GM23338 (cell line): Measurements from ENCODE around the gene CEP72. TPM values are rescaled to one million over a fixed set of nuclear protein-coding genes. Genes with fewer than 3 reads are reported as not detected.

Experiments
- ATAC-seq: fragments of 200-7000 bp; cut with Tn5 transposase; 3 replicates; pipeline ENCODE4 v1.9.1; 2020
- DNase-seq: peaks from one replicate; pipeline ENCODE4 v3.0.0-alpha.2; 2015; ENCODE audit warnings: low spot score
- H2AFZ ChIP-seq: fragments of 200-600 bp; sonication (generic); 2 replicates; pipeline ENCODE4 v1.8.0; 2016; ENCODE audit warnings: antibody characterized with exemption, mild to moderate bottlenecking, moderate library complexity
- H3F3A ChIP-seq: fragments of 200-600 bp; sonication (generic); replicated peaks from 2 replicates; pipeline ENCODE4 v1.8.0; 2017; ENCODE audit warnings: antibody characterized with exemption, mixed run types, low read depth
- H3K27ac ChIP-seq: fragments of 200-600 bp; sonication (generic); 2 replicates; pipeline ENCODE4 v1.6.1; 2016; ENCODE audit warnings: low read depth
- H3K27me3 ChIP-seq: fragments of 200-600 bp; sonication (generic); 2 replicates; pipeline ENCODE4 v1.8.0; 2016; ENCODE audit warnings: mild to moderate bottlenecking, mixed run types, moderate library complexity; ENCODE audit not compliant: insufficient read depth
- H3K36me3 ChIP-seq: fragments of 200-600 bp; sonication (generic); 2 replicates; pipeline ENCODE4 v1.8.0; 2016; ENCODE audit warnings: mild to moderate bottlenecking; ENCODE audit not compliant: insufficient read depth
- H3K4me1 ChIP-seq: fragments of 200-600 bp; sonication (generic); 2 replicates; pipeline ENCODE4 v1.8.0; 2016; ENCODE audit warnings: mild to moderate bottlenecking, moderate library complexity; ENCODE audit not compliant: insufficient read depth
- H3K4me2 ChIP-seq: fragments of 200-600 bp; sonication (generic); 2 replicates; pipeline ENCODE4 v1.7.1; 2017; ENCODE audit warnings: mixed run types
- H3K4me3 ChIP-seq: fragments of 200-600 bp; sonication (generic); 2 replicates; pipeline ENCODE4 v1.6.1; 2016; ENCODE audit warnings: mixed run types
- H3K79me2 ChIP-seq: fragments of 200-600 bp; sonication (generic); replicated peaks from 2 replicates; pipeline ENCODE4 v1.8.0; 2017; ENCODE audit warnings: mild to moderate bottlenecking; ENCODE audit not compliant: insufficient read depth
- H3K9me2 ChIP-seq: fragments of 200-600 bp; sonication (generic); 2 replicates; pipeline ENCODE4 v1.8.0; 2017; ENCODE audit not compliant: insufficient read depth
- H4K20me1 ChIP-seq: fragments of 200-600 bp; sonication (generic); replicated peaks from 2 replicates; pipeline ENCODE4 v1.8.0; 2017; ENCODE audit warnings: mild to moderate bottlenecking; ENCODE audit not compliant: insufficient read depth
- H3K27ac Mint-ChIP-seq: 2 replicates; pipeline ENCODE4 v1.8.0; 2020; ENCODE audit warnings: inconsistent platforms, mild to moderate bottlenecking, moderate library complexity, mixed read lengths
- H3K27me3 Mint-ChIP-seq: 3 replicates; pipeline ENCODE4 v1.8.0; 2022; ENCODE audit warnings: low read depth, mild to moderate bottlenecking, moderate library complexity, mixed read lengths, inconsistent platforms; ENCODE audit not compliant: insufficient read depth, poor library complexity
- H3K36me3 Mint-ChIP-seq: 3 replicates; pipeline ENCODE4 v1.8.0; 2021; ENCODE audit warnings: low read depth, mild to moderate bottlenecking, inconsistent platforms, moderate library complexity, mixed read lengths
- H3K4me1 Mint-ChIP-seq: 3 replicates; pipeline ENCODE4 v1.8.0; 2020; ENCODE audit warnings: mild to moderate bottlenecking, inconsistent platforms, mixed read lengths
- H3K4me3 Mint-ChIP-seq: 3 replicates; pipeline ENCODE4 v1.8.0; 2021; ENCODE audit warnings: moderate library complexity, mild to moderate bottlenecking, inconsistent platforms, mixed read lengths
- H3K9me3 Mint-ChIP-seq: 3 replicates; pipeline ENCODE4 v1.8.0; 2020; ENCODE audit warnings: moderate library complexity, mild to moderate bottlenecking, inconsistent platforms, mixed read lengths
- CREB1 ChIP-seq: fragments of 250-450 bp; sonication (Bioruptor Pico); IDR thresholded peaks from 2 replicates; pipeline ENCODE4 v1.5.0; 2020; ENCODE audit warnings: low read depth, mild to moderate bottlenecking, moderate library complexity
- CTCF ChIP-seq, 2 experiments: fragments of 200-600 bp in 1 of 2; sonication (generic) in 1 of 2; conservative IDR thresholded peaks; 2 replicates each; pipeline versions ENCODE4 v1.5.1 to v1.6.1; 2016 to 2017; ENCODE audit warnings: antibody characterized with exemption in 2 of 2, low read depth in 2 of 2, mild to moderate bottlenecking in 2 of 2, moderate library complexity in 1 of 2
- EZH2 ChIP-seq: fragments of 200-600 bp; sonication (generic); IDR thresholded peaks from one replicate; pipeline ENCODE4 v1.8.0; 2017; ENCODE audit warnings: antibody characterized with exemption, mild to moderate bottlenecking, low read depth; ENCODE audit not compliant: unreplicated experiment
- EZH2phosphoT487 ChIP-seq: fragments of 200-600 bp; sonication (generic); IDR thresholded peaks from one replicate; pipeline ENCODE4 v1.8.1; 2018; ENCODE audit warnings: antibody characterized with exemption; ENCODE audit not compliant: unreplicated experiment
- NANOG ChIP-seq: IDR thresholded peaks from 2 replicates; pipeline ENCODE4 v1.6.1; 2016; ENCODE audit warnings: antibody characterized with exemption, borderline replicate concordance
- POLR2AphosphoS5 ChIP-seq: IDR thresholded peaks from 2 replicates; pipeline ENCODE4 v1.6.1; 2016; ENCODE audit warnings: antibody characterized with exemption, low read depth
- STAT1 ChIP-seq: IDR thresholded peaks from one replicate; pipeline ENCODE4 v1.6.1; 2016; ENCODE audit warnings: antibody characterized with exemption; ENCODE audit not compliant: unreplicated experiment
- ZNF114 ChIP-seq: fragments of 250-450 bp; sonication (Bioruptor Pico); IDR thresholded peaks from 2 replicates; pipeline ENCODE4 v1.5.0; 2020; ENCODE audit warnings: mild to moderate bottlenecking, moderate library complexity
- ZNF331 ChIP-seq: fragments of 250-450 bp; sonication (Bioruptor Pico); IDR thresholded peaks from 2 replicates; pipeline ENCODE4 v1.5.0; 2020; ENCODE audit warnings: low read depth, mild to moderate bottlenecking, moderate library complexity
- polyA plus RNA-seq: library from polyadenylated mRNA; unstranded; fragments of >200 nt; fragmentation: Nextera tagmentation; extraction: Ambion mirVana; gene quantifications from 2 replicates; pipeline ENCODE4 v1.2.1, GENCODE V29; 2016
- total RNA-seq: library from RNA; depleted of rRNA; stranded (reverse); fragments of >200 nt; shearing (Covaris generic); gene quantifications from 2 replicates; pipeline ENCODE4 v1.2.3, GENCODE V29; 2014
- TF ChIP-seq, protein P1 (sequence below): IDR thresholded peaks from 2 replicates; pipeline ENCODE4 v1.6.1; 2016; ENCODE audit warnings: antibody characterized with exemption
- TF ChIP-seq, protein P2 (sequence below): IDR thresholded peaks from one replicate; pipeline ENCODE4 v1.6.1; 2018; ENCODE audit warnings: antibody characterized with exemption; ENCODE audit not compliant: unreplicated experiment

Gene CEP72
- total and polyA plus RNA-seq, 2 experiments from 2014 or later = 15.5 to 27.1 TPM

- H3K4me2 ChIP-seq = no peak overlapping the region
- no peaks in the 10 kb centered on the region for H3K9me2 ChIP-seq
- Mint-ChIP-seq H3K36me3 (peaks cover 28% of the 10 kb centered on the region), H3K27ac (no peak overlapping the region), H3K27me3 (peaks cover 5% of the 10 kb centered on the region), H3K4me3 (no peak overlapping the region), H3K9me3 (peaks cover 5% of the 10 kb centered on the region; the same call in 2 of the 3 replicates), H3K4me1 (no peaks in the 10 kb centered on the region)
- ATAC-seq = peak; percentile 50
- H3K4me1 ChIP-seq = no peaks in the 10 kb centered on the region
- no peak for TF ChIP-seq CREB1 (CRISPR knock-in tag)
- TF ChIP-seq ZNF331 (CRISPR knock-in tag) = no peak
- TF ChIP-seq STAT1 = no peak
- TF ChIP-seq, protein P1, sequence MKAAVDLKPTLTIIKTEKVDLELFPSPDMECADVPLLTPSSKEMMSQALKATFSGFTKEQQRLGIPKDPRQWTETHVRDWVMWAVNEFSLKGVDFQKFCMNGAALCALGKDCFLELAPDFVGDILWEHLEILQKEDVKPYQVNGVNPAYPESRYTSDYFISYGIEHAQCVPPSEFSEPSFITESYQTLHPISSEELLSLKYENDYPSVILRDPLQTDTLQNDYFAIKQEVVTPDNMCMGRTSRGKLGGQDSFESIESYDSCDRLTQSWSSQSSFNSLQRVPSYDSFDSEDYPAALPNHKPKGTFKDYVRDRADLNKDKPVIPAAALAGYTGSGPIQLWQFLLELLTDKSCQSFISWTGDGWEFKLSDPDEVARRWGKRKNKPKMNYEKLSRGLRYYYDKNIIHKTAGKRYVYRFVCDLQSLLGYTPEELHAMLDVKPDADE = no peak
- TF ChIP-seq CTCF (conservative IDR thresholded peaks at IDR 0.05; ENCODE audit: low read depth in 2 of 2) = no peak
- peaks cover 3% of the 10 kb centered on the region; the same call in 1 of the 2 replicates for H4K20me1 ChIP-seq
- peaks cover 6% of the 10 kb centered on the region; the same call in 1 of the 2 replicates for H3F3A ChIP-seq
- peaks cover 24% of the 10 kb centered on the region for H3K36me3 ChIP-seq
- H3K27ac ChIP-seq = no peak overlapping the region
- no peak for DNase-seq
- no peak overlapping the region for H3K4me3 ChIP-seq
- H3K27me3 ChIP-seq = no peaks in the 10 kb centered on the region
- no peaks in the 10 kb centered on the region; the same call in 1 of the 2 replicates for H3K79me2 ChIP-seq
- H2AFZ ChIP-seq = no peak overlapping the region
These were observed 31.2 kb downstream of the CEP72 start for GRCh38 chr5:643351-643801.

GRCh38 chr5:643811-644271 lies 31.7 kb downstream of the CEP72 start:
- Mint-ChIP-seq H3K36me3 (peaks cover 28% of the 10 kb centered on the region), H3K27ac (no peak overlapping the region), H3K4me3 (no peak overlapping the region), H3K9me3 (peaks cover 5% of the 10 kb centered on the region; the same call in 2 of the 3 replicates), H3K4me1 (no peaks in the 10 kb centered on the region), H3K27me3 (peaks cover 5% of the 10 kb centered on the region)
- Histone ChIP-seq H3K4me2 (no peak overlapping the region), H3K27ac (no peak overlapping the region), H3K36me3 (peaks cover 24% of the 10 kb centered on the region), H3F3A (peaks cover 6% of the 10 kb centered on the region; the same call in 1 of the 2 replicates), H3K4me1 (no peaks in the 10 kb centered on the region), H3K79me2 (no peaks in the 10 kb centered on the region; the same call in 1 of the 2 replicates), H3K9me2 (no peaks in the 10 kb centered on the region), H3K27me3 (no peaks in the 10 kb centered on the region), H3K4me3 (no peak overlapping the region), H2AFZ (no peak overlapping the region), H4K20me1 (peaks cover 3% of the 10 kb centered on the region; the same call in 1 of the 2 replicates)
- ATAC-seq = no peak
- TF ChIP-seq STAT1 = no peak
- TF ChIP-seq NANOG = no peak
- TF ChIP-seq, protein P1 = no peak
- no peak for TF ChIP-seq CREB1 (CRISPR knock-in tag)
- no peak for TF ChIP-seq ZNF114 (CRISPR knock-in tag)
- TF ChIP-seq CTCF (conservative IDR thresholded peaks at IDR 0.05; ENCODE audit: low read depth in 2 of 2) = no peak
- TF ChIP-seq EZH2phosphoT487 = no peak
- TF ChIP-seq, protein P2, sequence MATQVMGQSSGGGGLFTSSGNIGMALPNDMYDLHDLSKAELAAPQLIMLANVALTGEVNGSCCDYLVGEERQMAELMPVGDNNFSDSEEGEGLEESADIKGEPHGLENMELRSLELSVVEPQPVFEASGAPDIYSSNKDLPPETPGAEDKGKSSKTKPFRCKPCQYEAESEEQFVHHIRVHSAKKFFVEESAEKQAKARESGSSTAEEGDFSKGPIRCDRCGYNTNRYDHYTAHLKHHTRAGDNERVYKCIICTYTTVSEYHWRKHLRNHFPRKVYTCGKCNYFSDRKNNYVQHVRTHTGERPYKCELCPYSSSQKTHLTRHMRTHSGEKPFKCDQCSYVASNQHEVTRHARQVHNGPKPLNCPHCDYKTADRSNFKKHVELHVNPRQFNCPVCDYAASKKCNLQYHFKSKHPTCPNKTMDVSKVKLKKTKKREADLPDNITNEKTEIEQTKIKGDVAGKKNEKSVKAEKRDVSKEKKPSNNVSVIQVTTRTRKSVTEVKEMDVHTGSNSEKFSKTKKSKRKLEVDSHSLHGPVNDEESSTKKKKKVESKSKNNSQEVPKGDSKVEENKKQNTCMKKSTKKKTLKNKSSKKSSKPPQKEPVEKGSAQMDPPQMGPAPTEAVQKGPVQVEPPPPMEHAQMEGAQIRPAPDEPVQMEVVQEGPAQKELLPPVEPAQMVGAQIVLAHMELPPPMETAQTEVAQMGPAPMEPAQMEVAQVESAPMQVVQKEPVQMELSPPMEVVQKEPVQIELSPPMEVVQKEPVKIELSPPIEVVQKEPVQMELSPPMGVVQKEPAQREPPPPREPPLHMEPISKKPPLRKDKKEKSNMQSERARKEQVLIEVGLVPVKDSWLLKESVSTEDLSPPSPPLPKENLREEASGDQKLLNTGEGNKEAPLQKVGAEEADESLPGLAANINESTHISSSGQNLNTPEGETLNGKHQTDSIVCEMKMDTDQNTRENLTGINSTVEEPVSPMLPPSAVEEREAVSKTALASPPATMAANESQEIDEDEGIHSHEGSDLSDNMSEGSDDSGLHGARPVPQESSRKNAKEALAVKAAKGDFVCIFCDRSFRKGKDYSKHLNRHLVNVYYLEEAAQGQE = no peak
- TF ChIP-seq POLR2AphosphoS5 = no peak
- no peak for TF ChIP-seq EZH2
- no peak for DNase-seq
